GM12873 (cell line): ENCODE data around the gene PHOSPHO1.

Experiments
- TF ChIP-seq, protein P1 (sequence below): IDR thresholded peaks from 2 replicates; pipeline ENCODE4 v1.5.1; 2012; ENCODE audit warnings: low read depth, mild to moderate bottlenecking, moderate library complexity, low read length, control low read depth; ENCODE audit not compliant: insufficient read depth; ENCODE audit errors: missing control alignments

Gene PHOSPHO1

DNA sequence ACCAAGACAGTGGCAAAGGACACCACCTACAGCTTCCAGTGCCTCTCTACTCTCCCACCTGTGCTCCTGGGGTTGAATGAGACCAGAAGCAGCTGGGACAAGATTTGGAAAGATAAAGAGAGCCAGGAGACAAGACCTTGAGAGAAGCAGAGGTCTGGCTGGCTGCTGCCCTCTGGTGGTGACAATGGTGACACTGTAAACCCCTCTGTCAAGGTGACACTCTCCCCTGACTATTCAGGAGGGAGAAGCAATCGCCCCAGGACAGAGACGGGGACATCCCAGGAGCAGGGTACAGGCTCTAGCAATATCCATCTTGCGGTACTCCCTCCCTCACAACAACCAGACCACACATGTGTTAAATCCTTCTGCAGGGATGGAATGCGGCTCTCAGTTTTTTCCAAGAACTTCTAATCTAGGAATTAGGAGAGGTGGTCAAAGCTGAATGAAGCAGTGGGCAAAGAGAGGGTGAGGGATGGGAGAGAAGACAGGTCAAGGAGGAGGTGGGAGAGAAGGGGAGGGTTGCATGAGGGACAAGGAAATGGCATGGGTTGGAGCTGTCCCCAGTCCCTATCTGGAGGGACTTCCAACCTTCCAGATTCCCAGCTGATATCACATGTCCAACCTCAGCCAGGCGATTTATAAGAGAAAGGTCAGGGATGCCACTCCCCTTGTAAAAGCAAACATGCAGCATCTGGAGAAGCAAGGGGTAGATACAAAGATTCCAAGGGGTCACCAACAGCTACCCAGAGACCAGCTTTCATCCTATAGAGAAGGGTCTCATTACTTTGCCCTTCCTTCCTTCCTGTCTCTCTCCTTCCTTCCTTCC, 2.9 kb downstream of the PHOSPHO1 start:
- TF ChIP-seq, protein P1, sequence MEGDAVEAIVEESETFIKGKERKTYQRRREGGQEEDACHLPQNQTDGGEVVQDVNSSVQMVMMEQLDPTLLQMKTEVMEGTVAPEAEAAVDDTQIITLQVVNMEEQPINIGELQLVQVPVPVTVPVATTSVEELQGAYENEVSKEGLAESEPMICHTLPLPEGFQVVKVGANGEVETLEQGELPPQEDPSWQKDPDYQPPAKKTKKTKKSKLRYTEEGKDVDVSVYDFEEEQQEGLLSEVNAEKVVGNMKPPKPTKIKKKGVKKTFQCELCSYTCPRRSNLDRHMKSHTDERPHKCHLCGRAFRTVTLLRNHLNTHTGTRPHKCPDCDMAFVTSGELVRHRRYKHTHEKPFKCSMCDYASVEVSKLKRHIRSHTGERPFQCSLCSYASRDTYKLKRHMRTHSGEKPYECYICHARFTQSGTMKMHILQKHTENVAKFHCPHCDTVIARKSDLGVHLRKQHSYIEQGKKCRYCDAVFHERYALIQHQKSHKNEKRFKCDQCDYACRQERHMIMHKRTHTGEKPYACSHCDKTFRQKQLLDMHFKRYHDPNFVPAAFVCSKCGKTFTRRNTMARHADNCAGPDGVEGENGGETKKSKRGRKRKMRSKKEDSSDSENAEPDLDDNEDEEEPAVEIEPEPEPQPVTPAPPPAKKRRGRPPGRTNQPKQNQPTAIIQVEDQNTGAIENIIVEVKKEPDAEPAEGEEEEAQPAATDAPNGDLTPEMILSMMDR = peak; percentile 95

DNA sequence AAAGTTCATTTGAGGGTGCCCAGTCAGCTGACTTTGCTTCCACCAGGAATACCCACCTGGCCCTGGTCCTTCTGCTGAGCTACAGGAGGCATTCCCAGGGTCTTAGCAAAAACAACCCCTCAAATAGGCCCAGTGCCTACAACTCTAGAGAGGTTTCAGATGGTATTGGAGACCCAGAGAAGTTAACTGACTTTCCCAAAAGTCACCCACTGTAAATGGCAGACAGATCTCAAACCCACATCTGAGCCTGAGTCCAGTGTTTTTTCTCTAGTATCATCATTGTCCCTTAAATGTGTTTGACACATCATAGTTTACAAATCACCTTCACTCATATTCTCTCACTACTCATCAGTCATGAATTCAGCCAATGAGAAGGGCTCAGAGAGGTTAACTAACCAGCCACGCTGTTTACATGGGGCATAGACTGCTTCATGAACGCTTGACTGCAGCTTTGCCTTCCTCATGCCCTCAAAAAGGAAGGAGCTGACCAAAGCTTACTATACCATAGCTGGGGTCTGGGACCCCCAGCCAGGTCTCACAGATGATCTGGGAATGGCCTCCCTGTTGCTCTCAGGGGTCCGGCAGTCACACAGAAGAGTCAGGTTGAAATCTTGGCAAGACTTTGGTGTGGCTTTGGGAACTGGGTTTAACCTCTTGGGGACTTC, 3.7 kb downstream of the PHOSPHO1 start:
- TF ChIP-seq, protein P1 = no peak

DNA sequence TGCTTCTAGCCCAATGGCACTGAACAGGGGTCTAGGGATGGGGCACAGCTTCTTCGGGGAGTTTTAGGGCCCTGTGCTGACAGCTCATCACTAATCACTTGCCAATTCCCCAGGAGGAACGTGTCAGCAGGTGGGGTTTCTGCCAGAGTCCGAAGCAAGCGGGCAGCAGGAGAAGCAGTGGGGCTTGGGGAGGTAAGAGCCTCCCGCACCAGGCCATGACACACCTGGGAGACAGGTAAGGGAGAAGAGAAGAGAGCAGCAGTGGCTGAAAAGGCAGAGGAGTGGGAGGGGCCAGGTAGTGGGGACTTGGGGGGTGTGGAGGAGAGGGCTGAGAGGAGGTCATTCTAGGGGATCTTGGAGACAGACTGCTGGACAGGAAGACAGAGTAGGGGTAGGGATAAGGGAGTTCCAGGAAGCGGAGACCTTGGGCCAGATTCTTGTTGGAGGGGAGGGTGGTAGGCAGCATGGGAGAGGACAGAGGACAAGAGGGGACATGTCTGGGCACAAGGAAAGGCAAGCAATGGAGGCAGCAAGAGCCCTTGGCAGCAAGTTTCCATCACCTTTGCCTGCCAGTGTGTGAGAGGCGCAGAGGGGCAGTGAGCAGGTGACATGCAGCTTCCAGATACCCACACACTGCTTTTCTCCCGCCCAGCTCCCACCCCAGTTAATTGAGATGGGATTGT, 4.9 kb downstream of the PHOSPHO1 start:
- TF ChIP-seq, protein P1 = no peak

DNA sequence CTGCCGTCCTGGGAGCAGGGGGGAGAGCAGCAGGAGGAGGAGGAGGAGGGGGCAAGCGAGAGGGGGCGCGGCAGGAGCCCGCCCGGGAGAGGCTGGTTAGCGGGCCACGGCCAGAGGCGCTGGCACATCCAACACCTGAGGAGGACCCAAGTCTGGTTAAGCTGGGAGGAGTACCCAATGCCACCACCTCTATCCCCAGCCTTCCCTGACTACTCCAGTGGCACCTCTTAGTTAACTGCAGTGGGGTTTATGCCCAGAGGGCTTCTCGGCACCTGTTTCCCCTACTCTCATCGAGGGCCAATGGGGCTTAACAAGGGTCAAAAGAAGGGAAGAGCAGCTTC, 5.6 kb downstream of the PHOSPHO1 start:
- TF ChIP-seq, protein P1 = no peak

DNA sequence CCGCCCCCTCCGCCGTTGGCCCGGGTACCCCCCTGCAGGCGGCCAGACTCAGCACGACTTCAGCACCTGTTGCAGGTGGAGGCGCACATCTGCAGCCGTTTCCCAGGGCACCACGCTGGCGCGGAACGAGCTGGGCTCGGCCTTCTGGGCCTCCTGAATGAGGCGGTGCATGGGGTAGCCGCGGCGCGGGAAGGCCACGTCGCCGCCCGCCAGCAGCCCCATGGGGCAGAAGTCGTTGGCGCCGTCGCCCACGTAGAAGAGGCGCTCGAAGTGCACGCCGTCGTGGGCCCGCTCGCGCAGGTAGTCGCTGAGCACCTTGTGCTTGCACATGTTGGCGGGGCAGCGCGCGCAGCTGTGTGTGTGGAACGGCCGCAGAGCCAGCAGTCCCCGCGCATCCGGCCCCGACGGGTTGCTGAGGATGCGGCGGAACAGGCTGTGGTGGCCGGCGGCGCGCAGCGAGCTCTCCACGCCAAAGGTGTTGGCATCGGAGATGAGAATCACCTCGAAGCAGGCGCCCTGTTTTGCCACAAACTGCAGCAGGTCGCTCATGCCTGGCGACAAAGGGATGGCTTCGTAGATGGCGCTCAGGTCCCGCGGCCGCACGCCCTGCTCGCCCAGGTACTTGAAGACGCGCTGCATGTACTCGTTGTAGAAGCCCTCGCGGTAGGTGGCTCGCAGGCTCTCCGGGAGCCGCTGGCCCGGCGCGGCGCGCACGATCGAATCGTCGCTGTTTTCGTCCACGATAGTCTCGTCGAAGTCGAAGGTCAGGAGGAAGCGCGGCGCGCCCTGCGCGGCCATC, 6.2 kb downstream of the PHOSPHO1 start:
- TF ChIP-seq, protein P1 = no peak

DNA sequence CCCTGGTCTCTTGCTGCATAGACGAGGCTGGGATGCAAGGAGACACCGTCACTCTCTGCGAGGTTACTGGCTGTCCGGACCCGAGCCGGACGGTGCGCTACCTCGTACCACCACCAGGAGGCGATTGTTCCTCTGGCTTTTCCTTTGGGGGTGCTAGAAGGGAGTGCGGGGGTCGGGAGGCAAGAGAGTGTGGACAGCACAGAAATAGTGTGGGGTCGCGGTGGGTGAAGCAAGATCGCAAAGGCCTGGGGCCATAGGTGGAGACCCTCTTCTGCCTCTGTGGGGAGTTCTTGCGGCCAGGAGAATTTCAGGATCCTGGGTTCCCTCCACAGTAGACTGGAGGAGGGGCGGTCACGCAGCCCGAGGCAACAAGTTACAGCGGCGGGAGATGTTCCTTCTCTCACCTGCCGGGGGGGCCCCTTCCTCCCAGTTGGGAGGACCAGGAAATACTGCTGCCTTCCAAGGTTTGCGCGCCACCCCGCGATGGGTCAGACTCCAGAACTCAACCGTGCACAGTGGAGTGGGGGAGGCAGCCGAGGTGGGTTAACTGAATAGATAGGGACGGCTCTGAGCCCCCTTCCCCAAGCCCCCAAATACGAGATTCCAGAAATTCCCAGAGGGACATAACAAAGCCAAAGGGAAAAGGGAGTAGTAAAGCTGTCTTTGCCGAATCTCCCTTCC, 6.9 kb downstream of the PHOSPHO1 start:
- TF ChIP-seq, protein P1 = peak; percentile 94

DNA sequence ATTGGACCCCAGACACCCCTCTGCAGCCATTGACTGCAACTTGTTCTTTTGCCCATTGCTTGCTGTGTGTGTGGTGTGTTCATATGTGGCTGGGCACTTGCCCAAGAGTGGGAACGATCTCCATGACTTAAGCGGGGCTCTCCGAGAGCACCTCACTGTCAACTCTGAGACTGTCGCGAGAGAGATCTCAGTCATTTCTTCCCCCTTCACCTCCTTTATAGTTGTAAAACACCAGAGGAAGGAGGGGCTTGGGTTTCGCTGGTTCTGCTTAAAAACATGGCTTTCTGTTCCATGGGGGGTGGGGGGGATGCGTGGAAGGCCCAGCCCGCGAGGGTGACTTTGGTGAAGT, 7.4 kb downstream of the PHOSPHO1 start:
- TF ChIP-seq, protein P1 = no peak
